T-helper 22 cell (primary cell): ENCODE data around the gene CCNQ.

Experiments used
- DNase-seq: peaks from one replicate; pipeline ENCODE4 v3.0.0-alpha.2; 2020; ENCODE audit warnings: low read depth

Gene CCNQ

DNA sequence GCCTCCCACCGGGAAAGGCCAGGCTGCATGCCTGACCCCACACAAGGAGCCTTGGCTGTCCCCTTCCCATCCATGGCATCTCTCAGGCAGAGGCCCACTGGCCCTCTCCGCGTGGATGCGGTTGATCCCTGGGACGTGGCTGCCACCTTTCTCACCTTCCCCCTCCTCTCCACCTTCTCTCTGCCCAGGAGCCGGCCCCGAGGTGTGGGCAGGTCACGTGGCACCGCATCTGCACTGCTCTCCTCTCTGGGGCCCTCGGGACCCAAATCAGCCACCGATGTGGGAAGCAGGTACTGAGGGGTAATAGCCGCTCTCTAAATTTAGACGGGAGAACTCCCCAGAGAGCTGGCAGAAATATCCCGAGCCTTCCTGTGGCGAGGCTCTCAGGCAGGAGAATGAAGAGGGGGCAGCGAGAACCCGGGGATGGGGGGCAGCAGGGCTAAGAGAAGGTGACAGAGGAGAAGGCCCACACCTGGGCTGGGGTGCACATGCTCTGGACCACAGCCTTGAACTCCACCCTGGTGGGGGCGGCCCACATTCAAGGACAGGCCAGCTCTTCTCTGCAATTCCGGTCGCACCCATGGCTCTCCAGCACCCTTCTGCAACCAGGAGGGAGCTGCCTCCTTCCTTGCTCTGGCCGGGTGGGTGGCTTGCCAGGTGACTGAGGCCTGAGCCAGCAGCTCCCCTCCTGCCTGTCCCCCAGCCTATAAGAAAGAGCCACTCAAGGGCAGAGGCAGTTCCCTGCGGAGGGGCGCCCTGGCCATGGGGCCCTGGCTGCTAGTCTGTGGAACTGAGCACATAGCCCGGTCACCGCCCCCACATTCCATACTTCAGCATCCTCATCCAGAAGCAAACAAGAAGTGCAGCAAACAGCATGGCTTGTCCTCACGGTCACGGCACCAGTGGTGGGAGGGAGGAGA lies 38.4 kb upstream of the CCNQ start:
- no peak for DNase-seq

DNA sequence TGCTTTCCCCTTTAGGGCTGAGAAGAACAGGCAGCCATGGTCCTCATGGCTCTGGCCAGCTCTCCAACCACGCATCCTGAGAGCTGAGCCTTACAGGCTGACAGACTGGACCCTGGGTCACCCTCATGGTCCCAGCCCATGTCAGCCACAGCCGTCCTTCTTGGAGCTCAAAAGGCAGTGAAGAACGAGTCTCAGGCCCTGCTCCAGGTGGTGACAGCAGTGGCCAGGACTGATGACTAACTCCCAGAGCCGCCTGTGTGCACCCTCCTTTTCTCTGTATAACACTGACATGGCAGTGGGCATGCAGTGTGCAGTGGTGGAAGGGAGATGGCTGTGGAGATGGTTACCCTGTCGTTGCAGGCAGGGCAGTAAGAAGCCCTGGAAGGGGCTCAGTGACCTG lies 37.8 kb upstream of the CCNQ start:
- no peak for DNase-seq

DNA sequence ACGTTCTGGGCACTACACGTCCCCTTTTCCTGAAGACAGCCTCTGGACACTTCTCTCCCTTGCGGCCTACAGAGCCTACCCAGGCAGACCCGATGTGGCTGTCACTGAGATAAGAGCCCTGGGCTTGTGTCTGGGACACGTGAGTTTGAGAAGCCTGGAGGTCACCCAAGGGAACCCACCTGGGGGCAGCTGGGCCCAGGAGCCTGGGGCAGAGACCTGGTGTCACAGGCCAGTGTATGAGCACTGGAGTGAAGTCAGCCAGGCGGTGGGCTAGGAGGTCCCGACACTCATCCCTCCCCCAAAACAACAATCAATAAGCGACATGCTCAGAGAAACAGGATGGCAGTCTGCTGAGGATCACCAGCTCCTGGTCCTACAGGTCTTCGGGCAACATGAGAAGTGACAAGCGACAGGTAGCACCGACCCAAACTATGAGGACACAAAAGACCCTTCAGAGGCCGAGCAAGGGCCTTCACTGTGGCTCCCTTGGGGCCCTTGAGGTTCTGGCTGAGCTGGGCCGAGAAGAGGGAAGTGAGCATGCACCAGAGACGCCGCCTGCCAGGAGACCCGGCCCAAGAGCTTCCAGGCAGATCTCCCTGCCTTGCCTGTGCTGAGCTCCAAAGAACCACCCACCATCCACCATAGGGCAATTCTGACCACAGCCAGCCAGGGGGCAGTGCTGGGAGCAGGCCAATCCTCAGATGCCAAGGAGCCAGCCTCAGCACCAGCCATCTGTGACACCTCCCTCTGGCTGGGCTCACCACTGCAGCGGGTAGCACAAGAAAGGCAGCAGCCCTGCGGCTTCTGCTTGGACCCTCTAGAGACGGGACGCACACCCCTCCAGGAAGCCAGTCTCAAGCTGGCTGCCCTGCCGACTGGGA lies 37.1 kb upstream of the CCNQ start:
- no peak for DNase-seq

DNA sequence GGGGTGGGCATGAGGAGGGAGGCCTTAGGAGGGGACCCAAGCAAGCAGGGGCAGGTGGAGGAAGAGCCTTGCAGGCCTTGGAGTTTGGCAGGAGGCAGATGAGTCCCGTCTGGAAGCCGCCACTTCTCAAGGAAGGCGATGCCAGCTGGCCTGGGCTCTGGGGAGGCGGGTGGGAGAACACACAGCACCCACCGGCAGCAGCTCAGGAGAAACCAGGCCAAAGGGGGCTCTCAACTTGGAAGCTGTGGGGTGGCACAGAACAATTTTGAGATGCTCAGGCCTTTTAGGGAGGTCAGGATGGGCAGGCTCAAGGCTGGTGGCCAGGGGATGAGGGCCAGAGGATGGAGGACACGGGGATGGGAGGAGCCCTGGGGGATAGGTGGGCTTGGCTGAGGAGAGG lies 36.4 kb upstream of the CCNQ start:
- DNase-seq, result no peak

DNA sequence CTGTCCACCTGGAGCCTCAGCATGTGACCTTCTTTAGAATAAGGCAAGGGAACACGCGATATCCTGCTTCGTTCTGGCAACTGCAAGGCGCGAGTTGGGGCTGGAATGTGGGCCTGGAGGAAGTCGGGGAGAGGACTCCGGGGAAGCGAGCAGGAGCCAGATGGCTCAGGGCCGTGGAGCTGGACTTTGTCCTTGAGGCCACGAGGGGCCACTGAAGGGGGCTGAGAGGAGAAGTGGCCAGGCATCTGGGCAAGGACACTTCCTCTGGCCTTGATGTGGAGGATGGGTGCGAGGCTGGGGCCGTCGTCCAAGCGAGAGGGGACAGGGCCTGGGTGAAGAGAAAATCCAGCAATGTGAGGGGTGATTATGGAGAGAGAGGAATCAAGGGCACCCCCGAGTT lies 35.9 kb upstream of the CCNQ start:
- DNase-seq, result no peak

DNA sequence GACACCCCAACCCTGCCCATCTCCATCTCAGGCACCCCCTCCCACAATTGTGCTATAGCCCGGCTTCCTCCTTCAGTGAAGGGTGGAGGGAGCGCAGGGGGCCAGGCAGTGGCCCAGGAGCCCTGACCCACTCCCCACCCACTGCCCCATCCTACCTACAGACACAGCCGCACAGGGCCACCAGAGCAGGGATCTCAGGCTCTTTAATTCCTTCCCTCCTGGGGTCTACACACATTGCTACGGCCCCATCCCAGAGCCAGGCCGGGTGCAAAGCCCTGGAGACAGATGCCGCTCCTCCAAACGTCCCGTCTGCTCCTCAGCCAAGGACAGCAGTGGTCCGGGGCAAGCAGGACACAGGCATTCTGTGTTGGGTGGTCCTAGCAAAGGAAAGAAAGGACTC lies 35.3 kb upstream of the CCNQ start:
- DNase-seq, result no peak

DNA sequence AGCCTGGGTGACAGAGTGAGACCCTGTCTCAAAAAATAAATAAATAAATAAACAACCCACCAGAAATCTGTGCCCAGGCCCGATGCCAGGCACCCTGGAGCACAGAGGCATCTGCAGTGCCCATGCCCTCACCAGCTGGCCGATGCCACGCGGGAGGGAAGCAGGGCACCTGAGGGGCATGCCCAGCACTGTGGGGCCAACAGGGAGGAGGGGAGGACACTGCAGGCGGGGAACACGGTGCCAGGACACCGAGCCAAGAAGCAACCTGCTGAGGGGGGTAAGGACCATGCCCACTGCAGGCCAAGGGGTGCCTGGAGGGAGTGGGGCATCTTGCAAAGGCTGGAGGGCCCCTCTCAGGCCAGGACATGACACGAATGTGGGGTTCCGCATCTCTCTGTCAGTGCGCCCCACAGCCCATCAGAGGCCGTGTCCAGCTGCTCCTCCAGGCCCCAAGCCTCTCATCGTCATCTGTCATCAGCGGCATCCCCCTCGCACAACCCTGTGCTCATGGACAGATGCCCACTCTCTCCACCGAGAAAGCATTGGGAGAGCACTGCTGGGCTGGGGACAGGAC lies 34.8 kb upstream of the CCNQ start:
- DNase-seq, result no peak

DNA sequence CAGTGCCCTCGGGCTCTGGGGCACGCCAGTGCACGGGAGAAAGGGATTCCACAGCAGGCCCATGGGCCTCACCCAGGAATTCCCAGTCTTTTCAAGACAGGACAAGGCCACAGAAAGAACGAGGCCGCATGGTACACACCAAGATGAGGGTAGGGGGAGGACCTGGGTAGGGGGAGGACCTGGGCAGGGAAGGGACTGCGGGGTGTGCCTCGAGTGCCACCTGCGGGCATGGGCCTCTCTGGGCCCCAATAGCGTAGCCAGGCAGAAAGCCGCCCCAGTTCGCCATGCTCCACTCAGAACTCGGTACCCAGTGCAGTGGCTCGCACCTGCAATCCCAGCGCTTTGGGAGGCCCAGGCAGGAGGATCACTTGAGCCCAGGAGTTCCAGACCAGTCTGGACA lies 34.1 kb upstream of the CCNQ start:
- DNase-seq, result no peak

DNA sequence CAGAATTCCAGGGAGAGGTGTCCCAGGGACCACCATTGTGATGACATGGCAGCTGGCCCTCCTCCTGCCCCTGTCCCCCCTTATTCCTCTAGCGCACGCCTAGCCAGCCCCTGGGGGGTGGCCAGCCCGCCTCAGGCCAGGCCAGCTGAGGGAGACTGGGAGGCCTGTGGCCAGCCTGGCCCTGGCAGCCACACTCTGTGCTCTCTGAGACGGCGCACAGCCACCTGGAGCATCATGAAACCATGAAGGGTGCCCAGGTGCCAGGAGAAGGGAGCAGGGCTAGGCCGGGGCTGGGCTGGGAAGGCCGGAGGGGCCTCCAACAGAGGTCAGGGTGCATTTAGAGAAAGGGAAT lies 33.6 kb upstream of the CCNQ start:
- DNase-seq, result no peak

DNA sequence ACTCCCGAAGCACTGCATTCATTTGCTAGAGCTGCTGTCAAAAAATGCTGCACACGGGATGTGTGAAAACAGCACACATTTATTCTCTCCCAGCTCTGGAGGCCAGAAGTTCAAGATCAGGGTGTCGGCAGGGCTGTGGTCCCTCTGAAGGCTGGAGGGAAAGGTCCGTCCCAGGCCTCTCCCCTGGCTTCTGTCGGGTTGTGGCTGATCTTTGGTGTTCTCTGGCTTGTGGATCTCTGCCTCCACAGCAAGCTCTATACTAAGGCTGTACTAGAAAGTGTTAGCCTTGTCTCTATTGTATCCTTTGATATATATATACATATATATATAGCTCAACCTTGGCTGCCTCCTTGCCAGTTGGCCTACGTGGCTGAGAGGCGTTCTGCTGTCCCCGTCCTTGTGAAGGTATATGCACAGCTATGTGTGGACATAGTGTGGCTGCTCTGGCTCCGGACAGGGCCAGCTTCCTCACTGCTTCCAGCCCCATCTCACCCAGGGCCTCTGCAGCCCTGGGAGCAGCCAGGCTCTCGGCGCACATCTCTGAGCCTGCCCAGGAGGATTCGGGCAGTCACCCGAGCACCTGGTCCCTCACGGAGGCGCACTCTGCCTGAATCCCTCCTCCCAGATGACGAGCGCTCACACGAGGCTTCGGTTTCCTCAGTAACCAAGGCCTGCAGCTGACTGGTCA lies 33.1 kb upstream of the CCNQ start:
- no peak for DNase-seq

DNA sequence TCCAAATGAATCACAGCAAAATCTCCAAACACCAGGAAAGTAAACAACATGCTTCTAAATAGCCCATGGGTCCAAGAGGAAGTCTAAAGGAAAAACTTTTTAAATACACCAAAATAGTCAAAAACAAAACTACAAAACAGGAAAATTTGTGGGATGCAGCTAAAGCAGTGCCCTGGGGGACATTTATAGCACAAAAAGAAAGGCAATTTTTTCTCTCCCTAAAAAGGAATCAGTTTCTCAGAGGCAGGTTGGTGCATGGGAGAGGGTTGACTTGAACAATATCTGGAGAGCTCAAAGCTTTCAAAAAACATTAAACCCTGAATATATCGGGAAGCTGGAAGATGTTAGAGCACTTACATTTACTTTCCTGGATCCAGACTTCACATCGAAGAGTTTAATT lies 32.4 kb upstream of the CCNQ start:
- DNase-seq, result no peak

DNA sequence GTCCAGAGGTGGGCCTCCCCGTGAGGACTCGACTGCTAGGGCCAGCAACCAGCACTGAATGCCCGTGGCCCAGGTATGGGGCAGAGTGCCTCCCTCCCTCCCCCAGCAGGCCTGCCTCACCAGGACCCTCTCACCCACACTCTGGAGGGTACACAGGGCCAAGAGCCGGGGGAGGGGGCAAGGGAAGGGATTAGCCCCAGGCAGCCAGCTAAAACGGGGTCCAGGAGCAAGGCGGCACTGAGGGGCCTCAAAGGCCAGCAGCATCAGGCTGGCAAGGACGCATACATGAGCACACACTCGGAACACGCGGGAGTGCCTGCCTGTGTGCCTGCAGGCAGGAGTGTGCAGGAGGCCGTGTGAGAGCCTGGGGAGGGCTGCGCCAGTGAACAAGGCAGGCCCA lies 29.7 kb upstream of the CCNQ start:
- no peak for DNase-seq

DNA sequence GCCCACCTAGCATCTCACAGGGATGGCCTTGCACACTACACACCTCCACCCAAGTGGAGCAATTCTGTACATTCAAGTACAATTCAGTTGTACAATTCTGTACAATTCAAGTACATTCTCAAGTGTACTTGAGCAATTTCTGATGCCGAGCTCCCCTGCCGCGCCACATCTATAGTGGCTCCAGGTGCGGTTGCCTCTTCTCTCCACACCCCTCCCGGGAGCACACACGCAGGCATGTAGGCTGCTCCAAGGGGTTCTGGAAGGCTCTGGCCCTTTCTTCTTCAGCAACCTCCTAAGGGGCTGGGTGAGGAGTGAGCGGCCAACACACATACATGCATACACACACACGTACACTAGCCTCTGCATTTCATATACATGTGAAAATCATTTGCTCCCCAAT lies 29.2 kb upstream of the CCNQ start:
- DNase-seq, result no peak

DNA sequence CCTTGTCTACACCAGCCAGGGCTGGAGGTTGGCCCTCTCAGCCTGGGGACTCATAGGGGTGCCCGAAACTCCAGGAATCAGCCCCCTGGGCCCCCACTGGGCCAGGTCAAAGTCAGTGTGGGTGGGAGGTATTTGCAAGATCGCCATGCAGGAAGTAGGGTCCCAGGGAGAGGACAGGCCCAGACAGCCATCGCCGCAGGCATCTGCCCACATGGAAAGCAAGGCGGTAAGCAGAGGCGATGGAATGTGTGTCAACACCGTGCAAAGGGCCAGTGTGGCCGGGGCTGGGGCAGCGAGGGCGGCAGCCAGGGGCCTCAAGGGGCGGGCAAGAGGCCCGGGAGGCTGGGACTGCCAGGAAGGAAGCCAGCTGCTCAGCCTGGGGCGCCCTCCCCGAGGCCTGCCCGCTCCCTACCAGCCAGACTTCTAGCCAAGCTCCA lies 28.8 kb upstream of the CCNQ start:
- no peak for DNase-seq

DNA sequence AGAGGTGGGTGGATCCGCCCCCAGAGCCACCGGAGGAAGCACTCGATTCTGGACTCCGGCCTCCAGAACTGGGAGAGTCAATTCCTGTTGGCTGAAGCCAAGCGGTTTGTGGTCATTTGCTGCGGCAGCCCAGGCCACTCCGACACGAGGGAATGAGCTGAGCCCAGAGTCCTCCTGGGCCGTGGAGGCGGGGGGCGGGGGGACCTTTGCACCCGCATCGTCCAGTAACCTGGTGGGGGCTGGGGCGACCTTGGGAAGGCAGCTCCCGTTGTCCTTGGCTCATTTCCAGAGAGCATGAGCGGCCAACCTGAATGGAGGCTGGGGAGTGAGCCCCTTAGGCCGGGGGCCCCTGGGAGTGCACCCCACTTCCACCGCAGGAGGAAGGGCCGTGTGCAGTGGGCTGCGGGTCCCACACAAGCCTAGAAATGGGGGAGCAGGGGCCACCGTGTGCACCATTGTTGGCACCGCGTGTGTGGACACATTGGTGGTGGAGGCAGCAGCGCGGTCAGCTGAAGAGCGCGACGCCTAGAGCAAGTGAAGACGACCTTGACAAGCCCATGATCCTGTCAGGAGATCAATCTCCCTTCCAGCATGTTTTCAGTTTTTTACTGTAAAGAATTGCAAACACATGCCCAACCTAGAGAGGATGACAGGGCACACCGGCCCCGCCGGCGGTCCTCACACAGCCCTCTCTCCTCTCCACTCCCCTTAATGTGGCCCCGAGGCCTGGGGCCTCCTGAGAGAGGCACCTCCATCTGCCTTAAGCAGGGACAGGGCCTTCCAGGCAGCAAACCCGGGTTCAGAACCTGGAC lies 28.1 kb upstream of the CCNQ start:
- DNase-seq, result no peak

DNA sequence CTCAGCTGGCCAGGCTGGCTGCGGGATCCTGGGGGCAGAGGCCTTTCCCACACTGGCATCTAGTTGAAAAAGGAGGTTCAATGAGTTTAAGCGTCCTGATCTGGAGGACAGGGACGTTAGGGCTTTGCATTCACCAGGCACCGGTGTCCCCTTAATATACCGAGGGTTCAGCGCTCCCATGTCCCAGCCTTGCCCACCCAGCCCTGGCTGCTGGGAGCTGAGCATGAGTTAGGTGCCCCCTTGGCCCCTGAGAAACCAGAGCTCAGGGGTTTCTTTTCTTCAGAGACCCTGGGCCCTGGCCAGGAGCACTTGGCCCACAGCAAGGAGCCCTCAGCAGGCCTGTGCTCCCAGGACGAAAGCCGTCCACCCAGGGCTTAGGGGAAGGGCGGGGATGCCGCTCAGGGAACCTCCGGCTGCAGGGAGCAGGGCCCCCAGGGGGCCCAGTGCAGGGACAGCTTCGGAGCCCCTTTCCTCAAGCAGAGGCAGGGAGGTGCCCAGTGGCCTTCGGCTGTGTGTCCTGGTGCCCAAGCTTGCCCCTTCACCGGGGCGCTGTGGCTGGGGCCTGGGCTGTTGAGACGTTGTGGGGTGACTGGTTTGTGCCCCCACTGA lies 27.2 kb upstream of the CCNQ start:
- DNase-seq, result no peak

DNA sequence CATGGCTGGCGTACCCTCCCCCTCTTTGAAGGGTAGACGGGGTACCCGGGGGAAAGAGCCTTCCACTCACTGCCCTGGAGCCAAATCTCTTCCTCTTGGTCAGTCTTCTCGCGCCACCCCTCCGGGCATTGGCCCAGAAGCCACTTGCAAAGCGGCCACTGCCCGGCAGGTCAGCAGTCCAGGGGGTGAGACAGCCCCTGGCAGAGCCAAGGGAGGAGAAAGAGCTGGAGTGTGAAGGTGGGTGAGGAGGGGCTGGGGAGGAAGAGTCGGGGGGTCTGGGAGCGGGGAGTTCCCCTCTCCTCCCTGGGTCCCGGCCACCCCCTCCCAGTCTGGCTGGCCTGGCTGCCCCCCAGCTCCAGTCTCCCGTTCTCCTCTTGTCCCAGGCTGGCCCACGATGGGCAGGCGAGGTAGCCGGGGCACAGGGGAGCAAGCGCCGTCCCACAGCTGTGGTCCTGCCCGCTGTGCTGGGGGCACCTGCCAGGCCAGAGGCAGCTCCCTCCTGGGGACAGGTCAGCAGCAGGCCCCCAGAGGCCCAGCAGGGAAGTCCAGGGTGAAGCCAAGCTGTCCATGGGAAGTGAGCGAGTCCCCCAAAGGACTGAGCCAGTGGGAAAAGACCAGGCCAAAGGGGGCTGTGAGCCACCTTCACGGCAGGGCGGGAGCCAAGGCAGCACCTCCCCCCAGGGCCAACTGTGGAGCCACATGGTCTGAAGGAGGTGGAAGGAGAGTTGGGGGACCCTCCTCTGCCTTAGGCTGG lies 26.5 kb upstream of the CCNQ start:
- no peak for DNase-seq

DNA sequence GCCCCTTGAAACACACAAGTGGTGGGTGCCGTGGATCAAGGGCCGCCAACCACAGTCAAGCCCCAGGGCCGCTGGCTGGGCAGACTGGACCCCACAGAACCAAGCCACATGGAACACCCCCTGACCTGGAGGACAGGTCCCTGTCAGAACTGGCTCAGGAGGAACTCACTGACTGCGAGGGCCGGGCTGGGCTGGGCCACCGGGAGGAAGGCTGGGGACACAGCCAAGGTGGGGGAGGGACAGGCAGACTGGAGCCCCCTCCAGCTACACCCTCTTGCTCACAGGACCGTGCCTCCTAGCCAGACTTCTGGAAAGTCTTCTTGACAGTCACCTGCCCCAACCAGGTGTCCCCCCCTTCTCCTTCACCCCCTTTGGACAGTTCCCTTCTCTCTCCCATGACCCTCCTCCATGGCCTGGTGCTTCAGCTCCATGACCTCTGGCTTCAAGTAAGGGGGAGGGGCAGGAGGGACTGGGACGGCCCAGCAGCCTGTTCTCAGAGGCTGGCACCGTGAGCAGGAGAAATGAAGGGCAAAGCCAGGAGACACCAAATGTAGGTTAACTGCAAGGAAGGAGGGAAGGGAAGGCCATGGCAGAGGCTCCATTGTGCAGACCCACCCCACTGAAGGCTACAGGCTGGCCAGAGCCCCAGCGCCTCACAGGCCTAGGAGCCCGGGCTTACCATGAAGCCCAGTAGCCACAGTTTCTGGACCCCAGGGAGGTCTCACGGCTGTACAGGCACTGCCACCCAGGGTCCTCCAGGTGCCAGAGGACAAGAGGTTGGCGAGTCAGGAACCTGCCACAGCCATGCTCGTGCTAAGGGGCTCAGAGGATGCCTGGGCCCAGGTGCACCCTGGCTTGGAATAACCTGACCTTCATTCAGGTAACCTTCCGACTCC lies 25.5 kb upstream of the CCNQ start:
- DNase-seq, result no peak

DNA sequence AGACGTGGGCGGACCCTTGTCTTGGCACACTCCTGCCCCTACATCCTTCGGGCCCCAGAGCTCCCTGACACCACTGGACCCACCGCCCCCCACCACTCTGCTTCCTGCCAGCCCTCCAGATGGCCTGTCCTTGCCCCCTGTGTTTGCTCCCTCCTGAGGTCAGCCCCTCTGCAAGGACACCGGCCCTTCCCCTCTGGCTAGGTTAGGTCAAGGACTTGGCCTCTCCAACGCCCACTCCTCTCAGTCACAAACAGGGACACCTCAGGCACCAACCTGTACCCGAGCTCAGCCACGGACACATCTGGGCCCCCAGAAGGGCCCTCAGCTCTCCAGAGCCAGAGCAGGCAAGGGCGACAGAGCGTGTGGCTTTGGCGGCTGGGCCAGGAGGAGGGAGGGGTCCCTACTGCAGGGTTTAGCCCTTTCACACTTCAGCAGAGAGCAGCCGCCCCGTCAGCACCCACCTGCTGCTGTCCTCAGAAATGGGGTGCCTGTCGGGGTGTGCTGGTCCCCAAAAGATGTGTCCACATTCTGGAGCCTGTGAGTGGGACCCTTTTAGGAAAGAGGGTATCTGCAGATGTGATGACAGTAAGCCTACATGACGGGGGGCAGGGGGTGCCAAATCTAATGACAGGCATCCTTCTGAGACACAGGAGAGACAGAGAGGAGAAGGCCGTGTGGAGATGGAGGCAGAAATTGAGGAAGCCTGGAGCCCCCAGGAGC lies 24.5 kb upstream of the CCNQ start:
- DNase-seq, result no peak
